ENCODE data around the gene RGPD8.

- no peak for TF ChIP-seq CTCF (conservative IDR thresholded peaks at IDR 0.05 in 1 of 2, IDR thresholded peaks at IDR 0.05 in 1 of 2; ENCODE audit: extremely low read depth in 1 of 2, insufficient read depth in 1 of 2, low read depth in 1 of 2, low read length in 2 of 2)
- TF ChIP-seq EZH2 (IDR thresholded peaks at IDR 0.05; ENCODE audit: borderline replicate concordance, low read length), result no peak
Observed at GRCh38 chr2:112454586-112454985, 21.1 kb upstream of the RGPD8 start.

Measured in mammary epithelial cell (primary cell).